ENCODE results near the gene TPRX1. TPM values are rescaled to one million over a fixed set of nuclear protein-coding genes. Genes with fewer than 3 reads are reported as not detected.
"Not testable (repeated sequence)": the region's sequence is repeated elsewhere in the genome, so short reads cannot be mapped to it uniquely, and the experiment has no call there.

Gene TPRX1
- total and polyA plus RNA-seq, 4 experiments from 2014 or later = not detected

GRCh38 chr19:47818221-47818620 lies 13.9 kb upstream of the TPRX1 start:
- H3K27me3 Mint-ChIP-seq = peaks cover 30 to 38% of the 10 kb centered on the region in 2 donors
- intact Hi-C loops (cut with micrococcal nuclease) = not testable (repeated sequence)

DNA sequence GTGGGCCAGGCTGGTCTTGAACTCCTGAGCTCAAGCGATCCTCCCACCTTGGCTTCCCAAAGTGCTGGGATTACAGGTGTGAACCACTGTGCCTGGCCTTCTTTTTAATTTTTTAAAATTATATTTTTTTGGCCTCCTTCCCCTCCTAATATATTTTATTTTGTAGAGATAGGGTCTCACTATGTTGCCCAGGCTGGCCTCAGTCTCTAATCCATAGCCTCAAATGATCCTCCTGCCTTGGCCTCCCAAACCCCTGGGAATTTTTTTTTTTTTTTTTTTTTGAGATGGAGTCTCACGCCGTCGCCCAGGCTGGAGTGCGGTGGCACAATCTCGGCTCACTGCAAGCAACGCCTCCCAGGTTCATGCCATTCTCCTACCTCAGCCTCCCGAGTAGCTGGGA lies 11.9 kb upstream of the TPRX1 start:
- DNase-seq; intact Hi-C loops (cut with micrococcal nuclease); H3K9me3 ChIP-seq (ENCODE audit: control insufficient read depth in 1 of 2, low read length in 2 of 2); H3K4me3 ChIP-seq (ENCODE audit: low read length in 2 of 2); H3K4me1 Mint-ChIP-seq; H3K9me3 Mint-ChIP-seq; POLR2A ChIA-PET (ENCODE audit: partially characterized antibody); H3K27me3 ChIP-seq (ENCODE audit: insufficient read depth, low read length); H3K36me3 ChIP-seq (ENCODE audit: insufficient read depth, low read length); H3K4me1 ChIP-seq (ENCODE audit: insufficient read depth, low read length); H3K27ac Mint-ChIP-seq; H3K36me3 Mint-ChIP-seq; H3K27ac ChIP-seq (ENCODE audit: low read depth, low read length); H3K4me3 Mint-ChIP-seq: not testable (repeated sequence)
- CTCF ChIA-PET (ENCODE audit: partially characterized antibody) = interaction anchor here (0.7 to 1.0 kb wide), 3 partner anchors 9 to 26 kb away, joined by 3 to 4 read pairs (median 4); no protein-coding TSS in a partner anchor
- H3K27me3 Mint-ChIP-seq = peaks cover 28 to 30% of the 10 kb centered on the region in 2 donors

More at GRCh38 chr19:47818221-47818620, 13.9 kb upstream of the TPRX1 start:
- H3K27ac ChIP-seq (ENCODE audit: low read depth, low read length); H3K4me1 ChIP-seq (ENCODE audit: insufficient read depth, low read length); H3K4me3 Mint-ChIP-seq; H3K27ac Mint-ChIP-seq; H3K36me3 ChIP-seq (ENCODE audit: insufficient read depth, low read length); H3K4me3 ChIP-seq (ENCODE audit: low read length in 2 of 2); H3K9me3 Mint-ChIP-seq; H3K36me3 Mint-ChIP-seq; H3K9me3 ChIP-seq (ENCODE audit: control insufficient read depth in 1 of 2, low read length in 2 of 2); DNase-seq; CTCF ChIA-PET (ENCODE audit: partially characterized antibody); POLR2A ChIA-PET (ENCODE audit: partially characterized antibody); H3K27me3 ChIP-seq (ENCODE audit: insufficient read depth, low read length); H3K4me1 Mint-ChIP-seq: not testable (repeated sequence)

GRCh38 chr19:47813995-47814328 lies 9.6 kb upstream of the TPRX1 start:
- CTCF ChIA-PET (ENCODE audit: partially characterized antibody) = interaction anchor here (1.0 to 1.2 kb wide), 3 partner anchors 8 to 42 kb away, joined by 3 to 4 read pairs (median 3); no protein-coding TSS in a partner anchor
- H3K36me3 ChIP-seq (ENCODE audit: insufficient read depth, low read length) = no peaks in the 10 kb centered on the region
- H3K27me3 ChIP-seq (ENCODE audit: insufficient read depth, low read length) = no peaks in the 10 kb centered on the region
- H3K4me1 Mint-ChIP-seq = no peaks in the 10 kb centered on the region
- peak overlapping the region in 1 of 7 donors; percentile 54 for H3K27ac Mint-ChIP-seq
- H3K27me3 Mint-ChIP-seq = peaks cover 13 to 14% of the 10 kb centered on the region in 2 donors
- no peaks in the 10 kb centered on the region for H3K9me3 ChIP-seq (ENCODE audit: control insufficient read depth in 1 of 2, low read length in 2 of 2)
- H3K27ac ChIP-seq (ENCODE audit: low read depth, low read length) = no peak overlapping the region
- H3K36me3 Mint-ChIP-seq = no peaks in the 10 kb centered on the region
- intact Hi-C loops (cut with micrococcal nuclease) = loop anchor here (1.0 kb wide), 1 partner anchor 49 kb away; no protein-coding TSS in a partner anchor
- DNase-seq = no peak
- no peaks in the 10 kb centered on the region for H3K9me3 Mint-ChIP-seq
- H3K4me1 ChIP-seq (ENCODE audit: insufficient read depth, low read length) = no peaks in the 10 kb centered on the region
- no peak overlapping the region for H3K4me3 Mint-ChIP-seq
- no peak overlapping the region for H3K4me3 ChIP-seq (ENCODE audit: low read length in 2 of 2)
- POLR2A ChIA-PET (ENCODE audit: partially characterized antibody) = no interaction called here

GRCh38 chr19:47813304-47813994 lies 9.1 kb upstream of the TPRX1 start:
- Mint-ChIP-seq H3K4me1 (no peaks in the 10 kb centered on the region), H3K27ac (peak overlapping the region in 1 of 7 donors; percentile 54), H3K36me3 (no peaks in the 10 kb centered on the region), H3K4me3 (no peak overlapping the region), H3K9me3 (no peaks in the 10 kb centered on the region), H3K27me3 (peaks cover 8 to 11% of the 10 kb centered on the region in 2 donors)
- peak; percentile 53 to 59 (median 58) for DNase-seq
- CTCF ChIA-PET (ENCODE audit: partially characterized antibody) = interaction anchor here (1.0 kb wide), 1 partner anchor 42 kb away, joined by 3 read pairs; no protein-coding TSS in a partner anchor
- Histone ChIP-seq H3K4me3 (ENCODE audit: low read length in 2 of 2) (no peak overlapping the region), H3K9me3 (ENCODE audit: control insufficient read depth in 1 of 2, low read length in 2 of 2) (no peaks in the 10 kb centered on the region), H3K27ac (ENCODE audit: low read depth, low read length) (no peak overlapping the region), H3K36me3 (ENCODE audit: insufficient read depth, low read length) (no peaks in the 10 kb centered on the region), H3K27me3 (ENCODE audit: insufficient read depth, low read length) (no peaks in the 10 kb centered on the region), H3K4me1 (ENCODE audit: insufficient read depth, low read length) (no peaks in the 10 kb centered on the region)
- intact Hi-C loops (cut with micrococcal nuclease) = loop anchor here (1.0 kb wide), 1 partner anchor 50 kb away; no protein-coding TSS in a partner anchor
- POLR2A ChIA-PET (ENCODE audit: partially characterized antibody) = no interaction called here

DNA sequence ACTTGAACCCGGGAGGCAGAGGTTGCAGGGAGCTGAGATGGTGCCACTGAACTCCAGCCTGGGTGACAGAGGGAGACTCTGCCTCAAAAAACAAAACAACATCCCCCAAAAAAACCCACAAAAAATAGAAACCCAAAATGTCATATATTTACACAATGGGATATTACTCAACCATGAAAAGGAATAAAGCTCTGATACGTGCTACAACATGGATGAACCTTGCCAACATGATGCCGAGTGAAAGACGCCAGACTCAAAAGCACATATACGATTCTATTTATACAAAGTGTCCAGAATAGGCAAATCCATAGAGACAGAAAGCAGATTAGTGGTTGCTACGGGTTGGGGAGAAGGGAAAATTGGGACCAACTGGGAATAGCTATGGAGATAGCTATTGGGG lies 2.1 kb upstream of the TPRX1 start:
- CTCF ChIA-PET (ENCODE audit: partially characterized antibody) = interaction anchor here (1.0 to 1.1 kb wide), 2 partner anchors 8 to 10 kb away, joined by 3 to 4 read pairs; no protein-coding TSS in a partner anchor
- no peaks in the 10 kb centered on the region for H3K36me3 Mint-ChIP-seq

GRCh38 chr19:47805313-47805712 lies 962 bp upstream of the TPRX1 start:
- H3K27me3 ChIP-seq (ENCODE audit: insufficient read depth, low read length) = no peaks in the 10 kb centered on the region
- H3K27me3 Mint-ChIP-seq = peaks cover 1% of the 10 kb centered on the region in 2 donors
- H3K36me3 Mint-ChIP-seq = peaks cover 0 to 5% of the 10 kb centered on the region in 2 donors
- H3K36me3 ChIP-seq (ENCODE audit: insufficient read depth, low read length) = no peaks in the 10 kb centered on the region
- DNase-seq = no peak
- intact Hi-C loops (cut with micrococcal nuclease) = no loop called here
- no peaks in the 10 kb centered on the region for H3K4me1 ChIP-seq (ENCODE audit: insufficient read depth, low read length)
- H3K27ac Mint-ChIP-seq = peak overlapping the region in 1 of 7 donors; percentile 59
- no peaks in the 10 kb centered on the region for H3K4me1 Mint-ChIP-seq
- ChIA-PET POLR2A (ENCODE audit: partially characterized antibody) (no interaction called here), CTCF (ENCODE audit: partially characterized antibody) (interaction anchor here (1.0 kb wide), 1 partner anchor 9 kb away, joined by 3 read pairs; no protein-coding TSS in a partner anchor)
- no peak overlapping the region for H3K4me3 ChIP-seq (ENCODE audit: low read length in 2 of 2)
- H3K27ac ChIP-seq (ENCODE audit: low read depth, low read length) = no peak overlapping the region
- H3K4me3 Mint-ChIP-seq = no peak overlapping the region
- H3K9me3 Mint-ChIP-seq = peaks cover 0 to 5% (median 2%) of the 10 kb centered on the region in 8 donors
- H3K9me3 ChIP-seq (ENCODE audit: control insufficient read depth in 1 of 2, low read length in 2 of 2) = no peaks in the 10 kb centered on the region

More for the DNA sequence above, 2.1 kb upstream of the TPRX1 start:
- no peak for DNase-seq
- Histone ChIP-seq H3K27me3 (ENCODE audit: insufficient read depth, low read length) (no peaks in the 10 kb centered on the region), H3K4me3 (ENCODE audit: low read length in 2 of 2) (no peak overlapping the region), H3K4me1 (ENCODE audit: insufficient read depth, low read length) (no peaks in the 10 kb centered on the region), H3K9me3 (ENCODE audit: control insufficient read depth in 1 of 2, low read length in 2 of 2) (no peaks in the 10 kb centered on the region), H3K27ac (ENCODE audit: low read depth, low read length) (no peak overlapping the region), H3K36me3 (ENCODE audit: insufficient read depth, low read length) (no peaks in the 10 kb centered on the region)
- H3K4me3 Mint-ChIP-seq = no peak overlapping the region
- H3K9me3 Mint-ChIP-seq = peaks cover 0 to 2% (median 0%) of the 10 kb centered on the region in 8 donors
- peaks cover 3% of the 10 kb centered on the region in 2 donors for H3K27me3 Mint-ChIP-seq
- POLR2A ChIA-PET (ENCODE audit: partially characterized antibody) = no interaction called here
- no peaks in the 10 kb centered on the region for H3K4me1 Mint-ChIP-seq
- intact Hi-C loops (cut with micrococcal nuclease) = no loop called here
- H3K27ac Mint-ChIP-seq = no peak overlapping the region

DNA sequence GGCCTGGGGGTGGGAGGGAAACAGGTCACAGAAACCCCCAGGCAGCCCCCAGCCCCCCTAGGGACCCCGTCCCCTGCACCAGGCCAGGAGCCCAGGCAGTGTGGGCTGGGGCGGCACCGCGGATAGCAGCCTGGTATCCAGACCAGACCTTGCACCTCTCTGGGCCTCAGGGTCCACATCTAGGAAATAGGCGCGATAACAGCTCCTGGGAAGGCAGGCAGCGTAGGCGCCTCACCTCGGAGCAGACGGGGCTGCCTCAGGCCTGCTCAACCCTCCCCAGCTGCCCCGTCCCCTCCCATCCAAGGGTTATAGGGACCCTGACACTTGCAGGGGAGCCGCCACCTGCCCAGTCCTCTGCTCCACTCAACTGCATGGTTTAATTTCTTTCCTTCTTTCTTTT lies 680 bp downstream of the TPRX1 start:
- not testable (repeated sequence) for H3K36me3 Mint-ChIP-seq

More for the DNA sequence above, 680 bp downstream of the TPRX1 start:
- H3K4me1 Mint-ChIP-seq; H3K9me3 ChIP-seq (ENCODE audit: control insufficient read depth in 1 of 2, low read length in 2 of 2); H3K4me3 Mint-ChIP-seq; H3K27me3 Mint-ChIP-seq; H3K27me3 ChIP-seq (ENCODE audit: insufficient read depth, low read length); intact Hi-C loops (cut with micrococcal nuclease); H3K4me1 ChIP-seq (ENCODE audit: insufficient read depth, low read length); CTCF ChIA-PET (ENCODE audit: partially characterized antibody); H3K9me3 Mint-ChIP-seq; DNase-seq; H3K27ac Mint-ChIP-seq; H3K27ac ChIP-seq (ENCODE audit: low read depth, low read length); H3K4me3 ChIP-seq (ENCODE audit: low read length in 2 of 2); POLR2A ChIA-PET (ENCODE audit: partially characterized antibody); H3K36me3 ChIP-seq (ENCODE audit: insufficient read depth, low read length): not testable (repeated sequence)
